Body of pancreas (tissue), 4 donors: ENCODE measurements around the gene TMCC2.

ENCODE experiments used
- CTCF ChIP-seq, 7 experiments: fragments of 450-650 bp in 4 of 7; fragments of 200-600 bp in 3 of 7; sonication (generic) in 3 of 7; IDR thresholded peaks; one replicate each; pipeline ENCODE4 v1.5.1; 2016 to 2019; ENCODE audit warnings: antibody characterized with exemption in 7 of 7
- POLR2A ChIP-seq, 3 donors: fragments of 450-650 bp; IDR thresholded peaks; one replicate each; pipeline ENCODE4 v1.6.1; 2016; ENCODE audit warnings: antibody characterized with exemption in 3 of 3, mild to moderate bottlenecking in 2 of 3

- TF ChIP-seq CTCF (IDR thresholded peaks at IDR 0.05): no peak
- no peak for TF ChIP-seq POLR2A (IDR thresholded peaks at IDR 0.05)
These were observed 12.8 kb downstream of the TMCC2 start for GRCh38 chr1:205240569-205240968.
